Measurements from ENCODE around the gene HPCAL1.

Gene HPCAL1

GRCh38 chr2:10359731-10360329, 57.1 kb downstream of the HPCAL1 start:
- CTCF ChIA-PET: no interaction called here
- no peak for TF ChIP-seq CTCF (IDR thresholded peaks at IDR 0.05; ENCODE audit: control extremely low read depth, extremely low read depth, low read depth, missing control alignments)
- POLR2A ChIA-PET: no interaction called here
- no peak for DNase-seq (ENCODE audit: extremely low spot score)

- ChIA-PET CTCF (no interaction called here), POLR2A (no interaction called here)
- DNase-seq (ENCODE audit: extremely low spot score): no peak
- no peak for TF ChIP-seq CTCF (IDR thresholded peaks at IDR 0.05; ENCODE audit: control extremely low read depth, extremely low read depth, low read depth, missing control alignments)
Measured at GRCh38 chr2:10360460-10360849, 57.8 kb downstream of the HPCAL1 start.

- TF ChIP-seq CTCF (IDR thresholded peaks at IDR 0.05; ENCODE audit: control extremely low read depth, extremely low read depth, low read depth, missing control alignments): no peak
- POLR2A ChIA-PET: no interaction called here
- CTCF ChIA-PET: interaction anchor here (0.8 to 1.5 kb wide), 4 partner anchors 9 to 48 kb away, joined by 3 to 6 read pairs (median 5); no protein-coding TSS in a partner anchor
- no peak for DNase-seq (ENCODE audit: extremely low spot score)
Measured at GRCh38 chr2:10360850-10361588, 58.3 kb downstream of the HPCAL1 start.

GRCh38 chr2:10362096-10362897, 59.6 kb downstream of the HPCAL1 start:
- CTCF ChIA-PET: interaction anchor here (0.8 to 1.5 kb wide), 4 partner anchors 10 to 47 kb away, joined by 3 to 6 read pairs (median 5); no protein-coding TSS in a partner anchor
- POLR2A ChIA-PET: no interaction called here
- no peak for TF ChIP-seq CTCF (IDR thresholded peaks at IDR 0.05; ENCODE audit: control extremely low read depth, extremely low read depth, low read depth, missing control alignments)

GRCh38 chr2:10362898-10363454, 60.3 kb downstream of the HPCAL1 start:
- DNase-seq (ENCODE audit: extremely low spot score): no peak
- TF ChIP-seq CTCF (IDR thresholded peaks at IDR 0.05; ENCODE audit: control extremely low read depth, extremely low read depth, low read depth, missing control alignments): no peak
- CTCF ChIA-PET: interaction anchor here (1.0 to 2.2 kb wide), 5 partner anchors 11 to 72 kb away, joined by 3 to 7 read pairs (median 4); no protein-coding TSS in a partner anchor
- POLR2A ChIA-PET: no interaction called here

More at GRCh38 chr2:10362096-10362897, 59.6 kb downstream of the HPCAL1 start:
- no peak for DNase-seq (ENCODE audit: extremely low spot score)

Data from GM10248 (cell line).